Measurements from ENCODE around the gene SCRG1.
A peak's percentile ranks its signal among the peaks of the same experiment; 100 is the strongest.

Gene SCRG1

GRCh38 chr4:173413036-173413435 lies 14.1 kb upstream of the SCRG1 start:
- Histone ChIP-seq H3K36me3 (replicated peaks; ENCODE audit: low read depth, low read length) (no peaks in the 10 kb centered on the region), H3K4me2 (ENCODE audit: low read length) (no peak overlapping the region)
- no peak for TF ChIP-seq EZH2phosphoT487 (IDR thresholded peaks at IDR 0.05; ENCODE audit: low read depth)
- TF ChIP-seq, protein P1, sequence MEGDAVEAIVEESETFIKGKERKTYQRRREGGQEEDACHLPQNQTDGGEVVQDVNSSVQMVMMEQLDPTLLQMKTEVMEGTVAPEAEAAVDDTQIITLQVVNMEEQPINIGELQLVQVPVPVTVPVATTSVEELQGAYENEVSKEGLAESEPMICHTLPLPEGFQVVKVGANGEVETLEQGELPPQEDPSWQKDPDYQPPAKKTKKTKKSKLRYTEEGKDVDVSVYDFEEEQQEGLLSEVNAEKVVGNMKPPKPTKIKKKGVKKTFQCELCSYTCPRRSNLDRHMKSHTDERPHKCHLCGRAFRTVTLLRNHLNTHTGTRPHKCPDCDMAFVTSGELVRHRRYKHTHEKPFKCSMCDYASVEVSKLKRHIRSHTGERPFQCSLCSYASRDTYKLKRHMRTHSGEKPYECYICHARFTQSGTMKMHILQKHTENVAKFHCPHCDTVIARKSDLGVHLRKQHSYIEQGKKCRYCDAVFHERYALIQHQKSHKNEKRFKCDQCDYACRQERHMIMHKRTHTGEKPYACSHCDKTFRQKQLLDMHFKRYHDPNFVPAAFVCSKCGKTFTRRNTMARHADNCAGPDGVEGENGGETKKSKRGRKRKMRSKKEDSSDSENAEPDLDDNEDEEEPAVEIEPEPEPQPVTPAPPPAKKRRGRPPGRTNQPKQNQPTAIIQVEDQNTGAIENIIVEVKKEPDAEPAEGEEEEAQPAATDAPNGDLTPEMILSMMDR (IDR thresholded peaks at IDR 0.05; ENCODE audit: low read depth, low read length), result no peak

DNA sequence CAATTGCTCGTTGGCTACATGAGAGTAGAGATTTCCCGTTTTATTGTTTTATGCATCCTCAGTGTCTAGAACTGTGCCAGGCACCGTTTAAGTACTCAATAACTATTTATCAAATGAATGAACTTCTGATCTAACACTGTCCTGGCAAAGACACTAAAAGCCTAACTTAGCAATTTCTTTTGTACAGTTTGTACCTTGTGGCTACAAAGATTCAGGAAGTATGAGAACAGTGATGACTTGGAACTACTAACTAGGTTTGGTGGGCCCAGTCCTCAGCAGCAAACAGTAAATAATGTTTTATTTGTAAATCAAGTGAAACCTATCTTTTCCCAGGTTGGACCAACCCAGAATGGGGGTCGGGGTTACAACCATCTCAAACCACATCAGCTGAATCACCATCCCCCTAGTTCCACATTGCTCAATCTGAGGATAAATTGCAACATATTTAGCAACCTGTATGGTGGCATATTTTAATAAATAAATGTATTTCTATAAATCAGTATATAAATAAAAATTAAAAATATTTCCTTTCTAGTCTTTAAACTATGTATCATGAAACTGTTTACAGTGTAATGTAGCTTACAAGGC lies 12.3 kb upstream of the SCRG1 start:
- no peak for TF ChIP-seq EZH2phosphoT487 (IDR thresholded peaks at IDR 0.05; ENCODE audit: low read depth)
- TF ChIP-seq, protein P1 (IDR thresholded peaks at IDR 0.05; ENCODE audit: low read depth, low read length), result no peak
- H3K79me2 ChIP-seq (ENCODE audit: low read length), result no peaks in the 10 kb centered on the region

More at GRCh38 chr4:173413036-173413435, 14.1 kb upstream of the SCRG1 start:
- Histone ChIP-seq H3K4me3 (ENCODE audit: low read length) (no peak overlapping the region), H4K20me1 (ENCODE audit: insufficient read depth, low read length) (no peaks in the 10 kb centered on the region), H3K79me2 (ENCODE audit: low read length) (no peaks in the 10 kb centered on the region), H3K4me1 (ENCODE audit: low read length) (no peaks in the 10 kb centered on the region), H3K27ac (ENCODE audit: low read length) (no peak overlapping the region), H3K9ac (ENCODE audit: low read length) (no peak overlapping the region), H2AFZ (ENCODE audit: low read depth, low read length) (no peak overlapping the region), H3K9me3 (ENCODE audit: insufficient read depth, low read length) (no peaks in the 10 kb centered on the region), H3K27me3 (ENCODE audit: low read depth, low read length) (no peaks in the 10 kb centered on the region)

GRCh38 chr4:173410079-173410478 lies 11.2 kb upstream of the SCRG1 start:
- Histone ChIP-seq H3K4me1 (ENCODE audit: low read length) (peaks cover 12% of the 10 kb centered on the region), H3K27me3 (ENCODE audit: low read depth, low read length) (no peaks in the 10 kb centered on the region), H3K9me3 (ENCODE audit: insufficient read depth, low read length) (no peaks in the 10 kb centered on the region), H3K4me3 (ENCODE audit: low read length) (no peak overlapping the region), H3K27ac (ENCODE audit: low read length) (no peak overlapping the region), H3K4me2 (ENCODE audit: low read length) (no peak overlapping the region), H3K36me3 (replicated peaks; ENCODE audit: low read depth, low read length) (no peaks in the 10 kb centered on the region), H3K9ac (ENCODE audit: low read length) (no peak overlapping the region), H2AFZ (ENCODE audit: low read depth, low read length) (no peak overlapping the region), H3K79me2 (ENCODE audit: low read length) (no peaks in the 10 kb centered on the region), H4K20me1 (ENCODE audit: insufficient read depth, low read length) (no peaks in the 10 kb centered on the region)
- TF ChIP-seq EZH2phosphoT487 (IDR thresholded peaks at IDR 0.05; ENCODE audit: low read depth), result no peak
- TF ChIP-seq, protein P1 (IDR thresholded peaks at IDR 0.05; ENCODE audit: low read depth, low read length), result no peak

More for the DNA sequence above, 12.3 kb upstream of the SCRG1 start:
- no peak overlapping the region for H3K27ac ChIP-seq (ENCODE audit: low read length)
- no peak overlapping the region for H3K4me2 ChIP-seq (ENCODE audit: low read length)
- H3K9ac ChIP-seq (ENCODE audit: low read length), result no peak overlapping the region
- no peak overlapping the region for H3K4me3 ChIP-seq (ENCODE audit: low read length)
- H3K4me1 ChIP-seq (ENCODE audit: low read length), result peaks cover 5% of the 10 kb centered on the region
- H2AFZ ChIP-seq (ENCODE audit: low read depth, low read length), result no peak overlapping the region
- H3K9me3 ChIP-seq (ENCODE audit: insufficient read depth, low read length), result no peaks in the 10 kb centered on the region
- H3K36me3 ChIP-seq (replicated peaks; ENCODE audit: low read depth, low read length), result no peaks in the 10 kb centered on the region
- H3K27me3 ChIP-seq (ENCODE audit: low read depth, low read length), result no peaks in the 10 kb centered on the region
- H4K20me1 ChIP-seq (ENCODE audit: insufficient read depth, low read length), result no peaks in the 10 kb centered on the region

GRCh38 chr4:173405840-173406606 lies 7.1 kb upstream of the SCRG1 start:
- Histone ChIP-seq H3K4me2 (ENCODE audit: low read length) (peak overlapping the region; percentile 52), H3K9me3 (ENCODE audit: insufficient read depth, low read length) (no peaks in the 10 kb centered on the region), H2AFZ (ENCODE audit: low read depth, low read length) (no peak overlapping the region), H3K27ac (ENCODE audit: low read length) (no peak overlapping the region), H3K79me2 (ENCODE audit: low read length) (no peaks in the 10 kb centered on the region), H4K20me1 (ENCODE audit: insufficient read depth, low read length) (no peaks in the 10 kb centered on the region), H3K36me3 (replicated peaks; ENCODE audit: low read depth, low read length) (no peaks in the 10 kb centered on the region), H3K27me3 (ENCODE audit: low read depth, low read length) (no peaks in the 10 kb centered on the region), H3K4me3 (ENCODE audit: low read length) (peak overlapping the region; percentile 2; the same call in 1 of the 2 replicates), H3K9ac (ENCODE audit: low read length) (no peak overlapping the region), H3K4me1 (ENCODE audit: low read length) (peaks cover 12% of the 10 kb centered on the region)
- TF ChIP-seq, protein P1 (IDR thresholded peaks at IDR 0.05; ENCODE audit: low read depth, low read length), result no peak
- no peak for TF ChIP-seq EZH2phosphoT487 (IDR thresholded peaks at IDR 0.05; ENCODE audit: low read depth)

Data from OCI-LY3 (cell line).